Endothelial cell of hepatic sinusoid (primary cell): ENCODE results near the gene PCSK1N.
"Not testable (repeated sequence)": the region's sequence is repeated elsewhere in the genome, so short reads cannot be mapped to it uniquely, and the experiment has no call there.

Source experiments
- in situ Hi-C: cut with HindIII; loops from 2 replicates; pipeline ENCODE4 v1.10.0; 2017; ENCODE audit warnings: low sequenced_read_pairs

The PCSK1N gene

DNA sequence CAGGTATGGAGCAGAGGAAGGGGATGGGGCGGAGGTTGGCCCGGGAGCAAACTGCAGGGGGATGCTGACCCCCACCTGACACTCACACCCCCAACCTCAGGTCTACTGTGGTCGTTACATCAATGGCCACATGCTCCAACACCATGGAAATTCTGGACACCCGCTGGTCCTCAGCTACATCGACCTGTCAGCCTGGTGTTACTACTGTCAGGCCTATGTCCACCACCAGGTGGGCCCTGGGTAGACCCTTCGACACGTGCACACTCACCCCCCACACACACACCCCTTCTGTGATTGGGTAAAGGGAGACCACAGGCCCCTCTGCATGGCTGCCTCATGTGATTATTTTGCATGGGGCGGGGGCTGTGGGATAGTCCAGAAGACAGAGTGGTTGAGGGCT is 11.3 kb downstream of the PCSK1N start:
- in situ Hi-C loops: no loop called here

DNA sequence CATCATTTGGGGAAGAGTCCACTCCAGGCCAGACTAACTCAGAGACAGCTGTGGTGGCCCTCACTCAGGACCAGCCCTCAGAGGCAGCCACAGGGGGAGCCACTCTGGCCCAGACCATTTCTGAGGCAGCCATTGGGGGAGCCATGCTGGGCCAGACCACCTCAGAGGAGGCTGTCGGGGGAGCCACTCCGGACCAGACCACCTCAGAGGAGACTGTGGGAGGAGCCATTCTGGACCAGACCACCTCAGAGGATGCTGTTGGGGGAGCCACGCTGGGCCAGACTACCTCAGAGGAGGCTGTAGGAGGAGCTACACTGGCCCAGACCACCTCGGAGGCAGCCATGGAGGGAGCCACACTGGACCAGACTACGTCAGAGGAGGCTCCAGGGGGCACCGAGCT is 12.4 kb downstream of the PCSK1N start:
- in situ Hi-C loops: no loop called here

DNA sequence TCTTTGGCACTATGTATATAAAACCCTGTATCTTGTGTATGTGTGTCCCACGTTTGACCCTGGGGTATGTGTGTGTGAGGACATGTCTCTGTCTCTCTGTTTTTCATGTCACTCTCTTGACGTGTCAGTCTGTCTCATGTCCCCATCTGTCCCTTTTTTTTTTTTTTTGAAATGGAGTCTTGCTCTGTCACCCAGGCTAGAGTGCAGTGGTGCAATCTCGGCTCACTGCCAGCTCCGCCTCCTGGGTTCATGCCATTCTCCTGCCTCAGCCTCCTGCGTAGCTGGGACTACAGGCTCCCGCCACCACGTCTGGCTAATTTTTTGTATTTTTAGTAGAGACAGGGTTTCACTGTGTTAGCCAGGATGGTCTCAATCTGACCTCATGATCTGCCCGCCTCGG is 16.0 kb downstream of the PCSK1N start:
- in situ Hi-C loops: not testable (repeated sequence)

DNA sequence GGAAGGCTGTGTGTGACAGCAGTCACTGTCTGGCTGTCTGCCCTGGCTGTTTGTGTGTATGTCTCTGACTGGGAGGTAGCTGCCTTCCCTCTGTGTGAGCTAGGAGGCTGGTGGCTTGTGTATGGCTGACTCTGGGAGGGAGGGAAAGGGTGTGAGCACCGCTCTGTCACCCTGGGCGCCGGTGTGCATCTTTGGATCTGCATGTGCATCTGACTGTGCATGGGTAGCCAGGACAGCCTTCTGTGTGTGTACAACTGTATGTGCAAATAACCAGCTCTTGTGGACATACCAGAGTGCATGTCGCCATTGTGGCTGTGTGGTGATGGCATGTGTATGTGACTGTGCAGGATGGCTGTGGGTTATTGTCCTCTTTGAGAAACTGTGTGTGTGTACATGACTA is 16.5 kb downstream of the PCSK1N start:
- in situ Hi-C loops: no loop called here

DNA sequence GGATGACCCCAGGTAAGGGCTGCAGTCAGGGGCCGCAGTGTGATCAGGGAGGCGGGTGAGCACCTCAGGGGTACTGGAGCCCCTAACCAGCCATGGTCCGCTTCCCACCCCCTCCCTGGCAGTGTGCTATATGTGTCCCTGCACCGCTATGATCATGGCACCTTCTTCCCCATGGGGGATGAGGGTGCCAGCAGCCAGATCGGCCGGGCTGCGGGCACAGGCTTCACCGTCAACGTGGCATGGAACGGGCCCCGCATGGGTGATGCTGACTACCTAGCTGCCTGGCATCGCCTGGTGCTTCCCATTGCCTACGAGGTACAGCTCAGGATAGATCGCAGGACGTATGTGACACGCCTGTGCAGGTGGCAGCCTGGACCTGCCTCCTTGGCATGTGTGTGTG is 17.3 kb downstream of the PCSK1N start:
- in situ Hi-C loops: no loop called here

DNA sequence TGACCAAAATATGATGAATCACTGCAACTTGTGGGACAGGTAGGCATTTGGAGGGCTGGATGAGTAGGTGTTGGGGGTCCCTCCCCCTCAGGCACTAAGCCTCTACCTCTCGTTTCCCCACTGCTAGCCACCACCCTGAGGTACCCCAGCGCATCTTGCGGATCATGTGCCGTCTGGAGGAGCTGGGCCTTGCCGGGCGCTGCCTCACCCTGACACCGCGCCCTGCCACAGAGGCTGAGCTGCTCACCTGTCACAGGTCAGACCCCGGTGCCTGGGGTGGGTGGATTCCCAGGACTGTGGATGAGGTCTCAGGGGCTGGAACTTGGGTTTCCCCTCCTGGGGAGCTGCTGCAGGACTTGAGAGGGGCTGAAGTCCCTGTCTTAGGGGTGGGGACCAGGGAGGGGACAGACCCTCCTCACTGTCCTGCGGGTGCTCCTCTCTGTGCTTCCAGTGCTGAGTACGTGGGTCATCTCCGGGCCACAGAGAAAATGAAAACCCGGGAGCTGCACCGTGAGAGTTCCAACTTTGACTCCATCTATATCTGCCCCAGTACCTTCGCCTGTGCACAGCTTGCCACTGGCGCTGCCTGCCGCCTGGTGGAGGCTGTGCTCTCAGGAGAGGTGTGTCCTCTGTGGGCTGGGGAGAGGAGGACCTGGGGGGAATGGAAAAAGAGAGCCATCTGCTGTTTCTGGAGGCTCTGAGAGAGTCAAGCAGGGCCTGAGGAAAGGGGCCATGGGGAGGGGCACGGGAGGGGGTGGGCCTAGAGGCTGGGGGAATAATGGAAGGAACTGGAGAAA is 19.2 kb downstream of the PCSK1N start:
- in situ Hi-C loops: no loop called here

DNA sequence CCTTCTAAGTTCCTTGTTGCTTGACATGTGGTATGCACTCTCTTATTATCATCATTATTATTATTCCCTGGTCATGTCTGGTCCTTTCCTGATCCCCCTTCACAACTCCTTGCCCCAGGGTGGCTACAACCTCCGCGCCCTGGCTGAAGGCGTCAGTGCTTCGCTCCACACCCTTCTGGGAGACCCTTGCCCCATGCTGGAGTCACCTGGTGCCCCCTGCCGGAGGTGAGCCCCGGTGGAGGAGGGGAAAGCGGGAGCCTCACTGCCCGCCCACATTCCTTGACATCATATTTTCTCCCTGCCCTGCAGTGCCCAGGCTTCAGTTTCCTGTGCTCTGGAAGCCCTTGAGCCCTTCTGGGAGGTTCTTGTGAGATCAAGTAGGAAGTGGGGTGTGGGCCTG is 20.1 kb downstream of the PCSK1N start:
- in situ Hi-C loops: no loop called here

DNA sequence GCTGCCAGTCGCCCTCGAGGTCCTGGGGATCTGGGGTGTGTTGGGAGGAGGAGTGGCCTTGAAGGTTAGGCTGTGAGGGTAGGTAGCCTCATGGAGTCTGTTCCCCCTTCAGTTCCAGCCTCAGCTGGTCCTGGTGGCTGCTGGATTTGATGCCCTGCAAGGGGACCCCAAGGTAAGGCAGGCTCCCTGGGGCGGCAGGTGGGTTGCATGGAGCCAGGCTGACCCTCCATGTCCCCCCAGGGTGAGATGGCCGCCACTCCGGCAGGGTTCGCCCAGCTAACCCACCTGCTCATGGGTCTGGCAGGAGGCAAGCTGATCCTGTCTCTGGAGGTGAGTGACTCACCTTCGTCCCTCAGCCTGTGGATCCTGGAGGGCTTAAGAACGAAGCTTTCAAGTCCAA is 20.7 kb downstream of the PCSK1N start:
- in situ Hi-C loops: no loop called here

DNA sequence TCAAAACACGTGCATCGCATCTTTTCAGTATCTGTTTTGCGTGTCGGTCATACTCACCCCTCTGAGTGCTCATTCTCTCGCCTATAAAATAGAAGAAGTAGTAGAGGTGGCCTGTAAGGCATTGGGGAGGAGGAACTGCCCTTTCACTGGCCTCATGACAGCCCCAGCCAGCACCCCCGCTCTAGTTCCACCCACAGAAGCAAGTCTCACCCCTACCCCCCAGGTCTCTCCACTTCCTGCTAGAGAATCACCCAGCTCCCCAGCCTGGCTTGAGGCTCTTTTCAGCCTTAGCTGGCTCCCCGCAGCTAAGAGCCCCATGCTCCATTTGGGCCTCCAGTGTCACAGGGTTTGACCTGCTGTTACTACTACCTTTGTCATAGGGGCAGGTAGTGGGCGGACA is 21.8 kb downstream of the PCSK1N start:
- in situ Hi-C loops: no loop called here

DNA sequence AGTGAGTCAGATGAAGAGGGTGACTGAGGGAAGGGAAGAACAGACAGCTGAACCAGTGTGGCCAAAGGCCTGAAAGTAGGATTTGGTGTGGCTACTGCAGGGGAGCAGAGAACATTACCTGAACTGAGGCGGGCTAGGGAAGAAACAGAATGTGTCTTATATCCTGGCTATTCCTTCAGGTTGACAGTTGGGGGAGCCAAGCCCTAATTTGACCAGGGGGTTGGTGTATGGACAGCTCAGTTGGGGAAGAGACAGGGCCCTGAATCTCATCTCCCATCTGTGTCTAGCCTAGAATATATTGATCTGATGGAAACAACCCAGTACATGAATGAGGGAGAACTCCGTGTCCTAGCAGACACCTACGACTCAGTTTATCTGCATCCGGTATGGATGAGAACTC is 29.3 kb downstream of the PCSK1N start:
- in situ Hi-C loops: no loop called here

DNA sequence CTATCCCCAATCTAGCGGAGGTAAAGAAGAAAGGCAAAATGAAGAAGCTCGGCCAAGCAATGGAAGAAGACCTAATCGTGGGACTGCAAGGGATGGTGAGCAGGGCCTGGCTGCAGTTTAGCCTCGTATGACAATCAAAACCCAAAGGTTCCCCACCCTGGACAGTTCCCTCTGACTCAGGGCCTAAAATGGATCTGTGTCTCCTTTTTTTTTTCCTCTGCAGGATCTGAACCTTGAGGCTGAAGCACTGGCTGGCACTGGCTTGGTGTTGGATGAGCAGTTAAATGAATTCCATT is 32.6 kb downstream of the PCSK1N start:
- in situ Hi-C loops: no loop called here

DNA sequence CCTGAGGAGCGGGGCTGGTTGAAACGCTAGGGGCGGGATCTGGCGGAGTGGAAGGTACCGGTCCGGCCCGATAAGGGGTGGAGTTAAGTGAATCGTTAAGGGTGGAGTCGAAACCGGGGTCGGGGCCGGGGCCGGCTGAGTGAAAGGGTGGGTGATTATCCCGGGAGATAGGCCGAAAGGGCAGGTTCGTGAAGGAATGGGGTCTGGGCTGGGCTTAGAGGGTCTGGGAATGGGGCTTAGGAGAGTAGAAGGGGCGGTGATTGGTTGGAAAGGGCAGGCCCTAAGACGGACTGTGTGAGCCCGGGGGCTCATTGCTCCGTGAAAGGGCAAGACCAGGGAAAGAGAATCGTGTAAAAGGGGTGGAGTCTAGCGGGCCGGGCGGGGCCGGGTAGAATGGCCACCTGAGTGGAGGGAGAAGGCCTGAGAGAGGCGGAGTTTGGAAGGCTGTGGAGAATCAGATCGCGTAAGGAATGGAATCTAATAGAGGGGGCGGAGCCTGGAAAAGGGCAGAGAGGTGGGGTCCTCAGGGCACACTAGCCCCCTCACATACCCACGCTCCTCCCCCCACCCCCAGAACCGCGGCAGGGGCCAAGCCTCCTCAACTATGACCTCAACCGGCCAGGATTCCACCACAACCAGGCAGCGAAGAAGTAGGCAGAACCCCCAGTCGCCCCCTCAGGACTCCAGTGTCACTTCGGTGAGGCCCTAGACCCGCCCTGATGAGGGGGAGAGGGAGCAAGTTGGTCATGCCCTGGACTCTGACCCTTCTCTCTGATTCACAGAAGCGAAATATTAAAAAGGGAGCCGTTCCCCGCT is 33.1 kb downstream of the PCSK1N start:
- in situ Hi-C loops: no loop called here

DNA sequence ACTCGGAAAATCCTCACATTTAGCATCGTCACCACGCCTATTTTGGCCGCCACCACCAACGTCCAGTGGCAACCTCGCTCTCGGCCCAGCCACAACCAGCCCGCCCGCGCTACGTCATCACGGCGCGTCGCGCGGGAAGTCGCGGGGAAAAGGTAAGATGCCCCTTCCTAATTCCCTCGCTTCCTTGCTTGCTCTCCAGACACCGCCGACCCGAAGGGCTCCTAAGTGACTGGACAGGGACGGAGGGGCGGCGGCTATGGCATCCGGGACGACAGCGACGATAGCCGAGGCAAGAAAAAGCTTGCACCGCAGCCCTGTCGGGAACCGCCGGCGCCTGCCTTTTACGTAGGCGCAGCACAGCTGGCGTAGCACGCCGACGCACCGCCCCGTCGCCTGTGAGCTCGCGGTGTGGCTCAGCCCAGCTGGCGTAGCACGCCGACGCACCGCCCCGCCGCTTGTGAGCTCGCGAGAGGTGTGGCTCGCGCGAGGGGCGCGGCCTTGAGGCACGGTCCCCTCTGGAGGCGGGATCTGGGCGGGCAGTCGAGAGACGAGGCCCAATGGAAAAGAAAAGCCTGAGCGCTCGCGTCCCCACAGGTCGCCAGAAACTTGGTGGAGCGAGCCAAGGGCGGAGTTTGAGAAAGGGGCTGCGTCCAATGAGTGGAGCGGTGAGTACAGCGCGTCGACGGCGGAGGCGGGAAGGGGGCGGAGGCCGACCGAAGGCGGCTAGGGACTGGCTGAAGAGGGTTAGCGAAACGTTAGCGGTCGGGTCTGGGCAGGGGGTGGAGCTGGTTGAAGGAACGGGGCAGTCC is 33.9 kb downstream of the PCSK1N start, which contains the start of gene HDAC6:
Gene HDAC6 (plus strand): TSS at position 788 of the 809 bp plus-strand sequence. CDS start 626 bp downstream, outside the sequence.
- in situ Hi-C loops: no loop called here

DNA sequence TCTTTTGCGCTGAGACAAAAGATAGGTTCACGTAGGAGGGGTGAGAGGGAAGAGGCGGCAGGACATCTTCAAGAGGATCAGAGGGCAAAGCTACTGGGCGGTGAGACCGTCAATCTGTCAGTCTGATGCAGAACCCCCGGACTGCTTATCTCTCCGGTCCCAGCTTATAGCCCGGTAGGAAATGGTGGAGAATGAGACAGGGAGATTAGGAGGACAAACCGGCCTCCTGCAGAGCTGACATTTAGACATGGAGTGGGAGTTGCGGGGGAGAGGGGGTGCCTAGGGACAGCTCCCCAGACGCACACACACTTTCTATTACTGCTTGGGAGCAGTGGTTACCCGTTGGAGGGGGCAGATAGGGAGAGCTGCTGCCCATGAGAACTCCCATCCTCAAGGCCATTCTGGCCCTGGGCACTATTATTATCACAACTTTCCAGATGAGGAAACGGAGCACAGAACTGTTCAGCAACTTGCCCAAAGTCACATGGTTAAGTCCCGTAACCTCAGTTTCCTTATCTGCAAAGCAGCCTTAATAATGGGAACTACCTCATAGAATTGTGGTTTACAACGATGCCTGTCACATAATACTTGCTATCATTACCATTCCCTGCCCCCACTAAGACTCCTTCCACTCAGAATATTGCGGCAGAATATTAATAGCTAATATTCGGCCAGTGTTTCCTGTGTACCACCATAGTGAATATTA is 34.7 kb downstream of the PCSK1N start:
- in situ Hi-C loops: no loop called here

DNA sequence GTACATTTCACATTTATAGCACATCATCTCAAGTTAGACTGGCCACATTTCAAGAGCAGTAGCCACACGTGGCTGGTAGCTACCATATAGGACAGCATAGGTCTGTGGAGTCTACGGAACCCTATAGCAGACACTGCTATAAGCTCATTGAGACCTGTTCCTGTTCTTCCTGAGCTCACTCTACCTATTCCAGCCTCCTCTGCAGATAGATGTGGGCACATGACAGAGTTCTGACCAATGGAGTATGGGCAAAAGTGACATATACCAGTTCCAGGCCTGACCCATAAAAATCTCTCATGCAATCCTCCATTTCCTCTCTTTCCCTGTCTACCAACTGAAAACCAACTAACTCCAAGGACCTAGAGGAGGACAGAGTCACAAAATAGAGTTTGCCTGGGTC is 37.1 kb downstream of the PCSK1N start:
- in situ Hi-C loops: loop anchor here (10.0 kb wide), 1 partner anchor 94 kb away; no protein-coding TSS in a partner anchor

DNA sequence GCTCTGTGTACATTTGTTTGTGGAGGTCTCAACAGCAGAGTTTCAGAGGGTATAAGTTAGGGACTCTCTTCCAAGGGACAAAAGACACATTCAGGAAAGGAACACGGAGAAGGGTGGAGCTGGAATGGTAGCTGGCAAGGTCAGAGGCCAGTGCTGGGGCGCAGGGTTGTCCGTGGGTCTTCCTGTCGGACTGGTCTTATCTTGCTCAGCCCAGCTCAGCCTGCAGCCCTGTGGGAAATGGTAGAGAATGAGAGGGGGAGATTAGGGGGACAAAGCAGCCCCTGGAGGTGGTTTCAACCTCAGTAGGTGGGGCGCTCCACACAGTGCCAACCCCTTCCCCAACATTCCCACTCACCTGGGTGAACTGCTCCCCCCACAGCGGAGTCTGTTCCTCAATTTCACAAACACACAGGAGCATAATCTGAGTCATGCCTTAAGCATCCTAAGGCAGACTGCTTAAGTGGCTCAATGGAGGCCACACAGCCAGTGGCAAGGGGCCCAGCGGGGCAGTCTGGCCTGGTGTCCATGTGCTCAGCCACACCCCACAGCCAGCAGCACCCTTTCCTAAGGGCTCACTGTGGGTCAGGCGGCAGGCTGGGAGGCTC is 40.4 kb downstream of the PCSK1N start:
- in situ Hi-C loops: loop anchor here (5.0 to 10.0 kb wide), 2 partner anchors 37 to 90 kb away; no protein-coding TSS in a partner anchor

DNA sequence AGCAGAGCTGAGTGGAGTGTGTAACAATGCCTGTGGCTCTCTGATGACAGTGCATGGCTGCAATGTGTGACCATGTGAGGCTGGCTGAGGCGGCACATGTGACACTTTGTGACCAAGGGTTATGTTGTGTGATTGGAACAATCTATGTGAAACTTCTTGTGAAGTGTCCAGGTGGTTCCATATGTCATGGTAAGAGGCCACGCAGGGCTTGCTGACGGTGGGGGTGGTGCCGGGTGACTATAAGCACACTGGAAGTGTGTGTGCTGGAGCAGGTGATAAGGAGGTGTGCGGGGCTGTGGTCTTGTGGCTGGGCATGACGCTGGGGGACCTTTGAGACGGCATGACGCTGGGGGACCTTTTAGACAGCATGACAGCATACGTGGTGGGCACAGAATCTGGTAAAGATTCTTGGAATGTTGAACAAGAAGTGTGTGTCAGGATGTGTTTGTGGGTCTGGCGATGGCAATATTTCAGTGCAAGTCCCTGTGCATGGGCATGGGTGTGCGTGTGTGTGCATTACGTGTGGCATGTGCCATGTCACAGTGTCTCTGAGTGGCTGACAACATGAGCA is 41.0 kb downstream of the PCSK1N start:
- in situ Hi-C loops: loop anchor here (5.0 to 10.0 kb wide), 2 partner anchors 38 to 90 kb away; no protein-coding TSS in a partner anchor

DNA sequence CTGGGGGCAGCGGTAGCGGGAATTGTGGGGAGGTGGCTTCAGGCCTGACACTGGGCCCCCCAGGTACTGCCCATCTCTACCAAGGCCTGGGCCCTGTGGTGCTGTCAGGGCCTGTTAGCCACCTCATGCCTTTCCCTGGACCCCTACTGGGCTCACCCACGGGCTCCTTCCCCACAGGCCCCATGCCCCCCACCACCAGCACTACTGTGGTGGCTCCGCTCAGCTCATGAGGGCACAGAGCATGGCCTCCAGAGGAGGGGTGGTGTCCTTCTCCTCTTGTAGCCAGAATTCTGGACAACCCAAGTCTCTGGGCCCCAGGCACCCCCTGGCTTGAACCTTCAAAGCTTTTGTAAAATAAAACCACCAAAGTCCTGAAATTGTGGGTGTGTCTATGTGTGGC is 41.5 kb downstream of the PCSK1N start:
- in situ Hi-C loops: loop anchor here (5.0 to 10.0 kb wide), 2 partner anchors 38 to 89 kb away; no protein-coding TSS in a partner anchor

DNA sequence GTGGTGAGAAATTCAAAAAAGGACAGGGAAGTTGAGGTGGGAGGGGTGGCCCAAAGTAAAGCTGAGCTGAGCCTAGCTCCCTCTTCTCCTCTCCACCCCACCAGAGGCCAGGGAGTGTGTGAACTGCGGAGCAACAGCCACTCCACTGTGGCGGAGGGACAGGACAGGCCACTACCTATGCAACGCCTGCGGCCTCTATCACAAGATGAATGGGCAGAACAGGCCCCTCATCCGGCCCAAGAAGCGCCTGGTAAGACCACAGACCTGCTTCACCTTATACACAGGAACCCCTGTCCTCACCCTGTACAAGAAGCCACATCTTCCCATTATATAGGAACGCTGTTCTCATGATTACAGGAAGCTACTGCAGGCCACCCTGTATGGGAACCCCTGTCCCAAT is 43.2 kb downstream of the PCSK1N start:
- in situ Hi-C loops: loop anchor here (5.0 to 10.0 kb wide), 2 partner anchors 40 to 87 kb away; no protein-coding TSS in a partner anchor
